Hepatocyte (in vitro differentiated cells): Measurements from ENCODE around the gene RIMKLA. TPM values are rescaled to one million over a fixed set of nuclear protein-coding genes. Genes with fewer than 3 reads are reported as not detected.

Source experiments
- DNase-seq: peaks from one replicate; pipeline ENCODE4 v3.0.0-alpha.2; 2016; ENCODE audit warnings: low spot score
- H2AFZ ChIP-seq: fragments of 200-600 bp; sonication (generic); 2 replicates; pipeline ENCODE4 v1.6.0; 2016; ENCODE audit warnings: antibody characterized with exemption, mild to moderate bottlenecking
- H3K27ac ChIP-seq: fragments of 200-600 bp; sonication (generic); 2 replicates; pipeline ENCODE4 v1.5.1; 2016; ENCODE audit warnings: mild to moderate bottlenecking
- H3K27me3 ChIP-seq: fragments of 200-600 bp; sonication (generic); 2 replicates; pipeline ENCODE4 v1.6.1; 2016
- H3K36me3 ChIP-seq: fragments of 200-600 bp; sonication (generic); replicated peaks from 2 replicates; pipeline ENCODE4 v1.5.1; 2016; ENCODE audit warnings: low read depth; ENCODE audit not compliant: insufficient read depth
- H3K4me1 ChIP-seq: fragments of 200-600 bp; sonication (generic); 2 replicates; pipeline ENCODE4 v1.5.1; 2016; ENCODE audit warnings: mild to moderate bottlenecking, moderate library complexity; ENCODE audit not compliant: insufficient read depth
- H3K4me2 ChIP-seq: fragments of 200-600 bp; sonication (generic); 2 replicates; pipeline ENCODE4 v1.6.0; 2016
- H3K4me3 ChIP-seq: fragments of 200-600 bp; sonication (generic); 2 replicates; pipeline ENCODE4 v1.5.1; 2016; ENCODE audit warnings: mild to moderate bottlenecking
- H3K79me2 ChIP-seq: fragments of 200-600 bp; sonication (generic); 2 replicates; pipeline ENCODE4 v1.6.0; 2017; ENCODE audit warnings: mild to moderate bottlenecking
- H3K9me2 ChIP-seq: fragments of 200-600 bp; sonication (generic); replicated peaks from 2 replicates; pipeline ENCODE4 v1.6.0; 2017; ENCODE audit warnings: mild to moderate bottlenecking; ENCODE audit not compliant: insufficient read depth
- H3K9me3 ChIP-seq: fragments of 200-600 bp; sonication (generic); 2 replicates; pipeline ENCODE4 v1.5.1; 2016; ENCODE audit warnings: low read depth, mild to moderate bottlenecking
- H4K20me1 ChIP-seq: fragments of 200-600 bp; sonication (generic); 2 replicates; pipeline ENCODE4 v1.6.0; 2016; ENCODE audit warnings: mild to moderate bottlenecking; ENCODE audit not compliant: insufficient read depth, poor library complexity, severe bottlenecking
- EZH2 ChIP-seq: fragments of 200-600 bp; sonication (generic); IDR thresholded peaks from 2 replicates; pipeline ENCODE4 v1.6.1; 2016; ENCODE audit warnings: antibody characterized with exemption, mild to moderate bottlenecking, borderline replicate concordance
- EZH2phosphoT487 ChIP-seq: fragments of 200-600 bp; sonication (generic); IDR thresholded peaks from one replicate; pipeline ENCODE4 v1.6.1; 2018; ENCODE audit warnings: antibody characterized with exemption, mild to moderate bottlenecking, low read depth, moderate library complexity; ENCODE audit not compliant: unreplicated experiment, severe bottlenecking
- WGBS: methylation state at CpG from one replicate; pipeline ENCODE4 v1.1.6; 2016; ENCODE audit warnings: low lambda C conversion rate; ENCODE audit errors: missing lambda C conversion rate; 5-methylcytosine and 5-hydroxymethylcytosine counted together
- polyA plus RNA-seq: library from polyadenylated mRNA; unstranded; fragments of >200 nt; fragmentation: Nextera tagmentation; extraction: Ambion mirVana; gene quantifications from 2 replicates; pipeline ENCODE4 v1.2.1, GENCODE V29; 2016
- total RNA-seq: library from RNA; depleted of rRNA; stranded (reverse); fragments of >200 nt; gene quantifications from 2 replicates; pipeline ENCODE4 v1.2.3, GENCODE V29; 2014
- TF ChIP-seq, protein P1 (sequence below): fragments of 200-600 bp; sonication (generic); IDR thresholded peaks from 2 replicates; pipeline ENCODE4 v1.5.1; 2016; ENCODE audit warnings: antibody characterized with exemption, mild to moderate bottlenecking; ENCODE audit not compliant: poor library complexity

The RIMKLA gene
- total and polyA plus RNA-seq, 2 experiments from 2014 or later: 0.66 to 1.1 TPM

DNA sequence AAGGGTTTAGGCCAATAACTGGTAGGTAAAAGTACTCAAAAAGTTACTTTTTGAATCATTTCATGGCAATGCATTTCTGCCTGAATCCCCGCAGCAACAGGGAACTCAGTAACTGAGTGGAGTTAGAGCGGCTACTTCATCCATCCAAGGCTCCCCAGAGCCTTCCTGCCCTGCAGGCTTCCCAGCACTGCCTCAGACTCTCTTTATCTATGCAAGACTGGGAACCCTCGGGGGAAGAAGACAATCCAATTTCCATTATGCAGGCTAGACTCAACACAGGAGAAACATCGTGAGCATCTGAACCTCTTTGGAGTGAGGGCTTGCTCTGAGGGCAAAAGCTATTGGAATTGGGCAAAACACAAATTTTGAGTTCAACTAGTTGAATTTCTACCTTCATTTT is 52.1 kb downstream of the RIMKLA start:
- Histone ChIP-seq H3K36me3 (no peaks in the 10 kb centered on the region), H3K4me2 (no peak overlapping the region), H3K9me3 (no peaks in the 10 kb centered on the region), H2AFZ (no peak overlapping the region), H3K79me2 (no peaks in the 10 kb centered on the region), H3K4me3 (no peak overlapping the region), H3K4me1 (peaks cover 8% of the 10 kb centered on the region), H3K27ac (no peak overlapping the region), H3K27me3 (no peaks in the 10 kb centered on the region), H3K9me2 (no peaks in the 10 kb centered on the region), H4K20me1 (no peaks in the 10 kb centered on the region)
- 70% methylated on average over 4 of the region's 4 CpGs for WGBS
- DNase-seq: no peak
- TF ChIP-seq EZH2 (no peak), EZH2phosphoT487 (no peak)
- TF ChIP-seq, protein P1, sequence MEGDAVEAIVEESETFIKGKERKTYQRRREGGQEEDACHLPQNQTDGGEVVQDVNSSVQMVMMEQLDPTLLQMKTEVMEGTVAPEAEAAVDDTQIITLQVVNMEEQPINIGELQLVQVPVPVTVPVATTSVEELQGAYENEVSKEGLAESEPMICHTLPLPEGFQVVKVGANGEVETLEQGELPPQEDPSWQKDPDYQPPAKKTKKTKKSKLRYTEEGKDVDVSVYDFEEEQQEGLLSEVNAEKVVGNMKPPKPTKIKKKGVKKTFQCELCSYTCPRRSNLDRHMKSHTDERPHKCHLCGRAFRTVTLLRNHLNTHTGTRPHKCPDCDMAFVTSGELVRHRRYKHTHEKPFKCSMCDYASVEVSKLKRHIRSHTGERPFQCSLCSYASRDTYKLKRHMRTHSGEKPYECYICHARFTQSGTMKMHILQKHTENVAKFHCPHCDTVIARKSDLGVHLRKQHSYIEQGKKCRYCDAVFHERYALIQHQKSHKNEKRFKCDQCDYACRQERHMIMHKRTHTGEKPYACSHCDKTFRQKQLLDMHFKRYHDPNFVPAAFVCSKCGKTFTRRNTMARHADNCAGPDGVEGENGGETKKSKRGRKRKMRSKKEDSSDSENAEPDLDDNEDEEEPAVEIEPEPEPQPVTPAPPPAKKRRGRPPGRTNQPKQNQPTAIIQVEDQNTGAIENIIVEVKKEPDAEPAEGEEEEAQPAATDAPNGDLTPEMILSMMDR: no peak

DNA sequence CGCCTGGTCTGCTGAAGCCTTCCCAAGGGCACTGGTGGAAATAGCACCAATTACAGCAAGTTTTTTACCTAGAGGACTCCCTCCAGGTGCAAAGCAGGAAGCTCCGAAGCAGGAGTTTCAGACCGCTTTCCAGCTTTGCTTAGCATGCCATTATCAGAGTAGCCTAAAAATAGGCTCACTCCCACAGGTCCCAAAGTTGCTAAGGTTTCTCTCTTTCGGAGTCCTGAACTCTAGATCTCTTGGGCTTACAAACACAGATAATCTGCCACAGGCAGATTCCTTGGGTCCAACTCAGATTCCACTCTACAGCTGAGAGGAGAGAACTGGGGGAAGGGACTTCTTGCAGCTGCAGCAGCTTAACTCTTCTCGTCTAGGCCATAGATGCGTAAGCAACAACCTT is 52.8 kb downstream of the RIMKLA start:
- H3K4me1 ChIP-seq: peaks cover 8% of the 10 kb centered on the region
- no peak overlapping the region for H3K4me2 ChIP-seq
- H3K27ac ChIP-seq: no peak overlapping the region
- no peaks in the 10 kb centered on the region for H3K27me3 ChIP-seq
- H3K79me2 ChIP-seq: no peaks in the 10 kb centered on the region
- 77% methylated on average over 6 of the region's 6 CpGs for WGBS
- no peak overlapping the region for H2AFZ ChIP-seq
- no peaks in the 10 kb centered on the region for H3K9me3 ChIP-seq
- no peak for TF ChIP-seq EZH2phosphoT487
- TF ChIP-seq EZH2: no peak
- no peaks in the 10 kb centered on the region for H3K9me2 ChIP-seq
- H3K4me3 ChIP-seq: no peak overlapping the region
- H3K36me3 ChIP-seq: no peaks in the 10 kb centered on the region
- DNase-seq: no peak
- H4K20me1 ChIP-seq: no peaks in the 10 kb centered on the region

DNA sequence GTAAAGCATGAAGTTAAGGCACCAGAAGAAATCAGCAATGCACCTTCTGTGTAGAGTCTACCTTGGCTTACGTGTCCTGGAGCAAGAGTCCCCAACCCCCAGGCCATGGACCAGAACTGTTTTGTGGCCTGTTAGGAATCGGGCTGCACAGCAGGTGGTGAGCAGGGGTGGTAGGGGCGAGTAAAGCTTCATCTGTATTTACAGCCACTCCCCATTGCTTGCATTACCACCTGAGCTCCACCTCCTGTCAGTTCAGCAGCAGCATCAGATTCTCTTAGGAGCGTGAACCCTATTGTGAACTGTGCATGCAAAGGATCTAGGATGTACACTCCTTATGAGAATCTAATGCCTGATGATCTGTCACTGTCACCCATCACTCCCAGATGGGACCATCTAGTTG is 53.7 kb downstream of the RIMKLA start:
- TF ChIP-seq, protein P1: no peak
- TF ChIP-seq EZH2phosphoT487 (no peak), EZH2 (no peak)
- peaks cover 8% of the 10 kb centered on the region for H3K4me1 ChIP-seq

DNA sequence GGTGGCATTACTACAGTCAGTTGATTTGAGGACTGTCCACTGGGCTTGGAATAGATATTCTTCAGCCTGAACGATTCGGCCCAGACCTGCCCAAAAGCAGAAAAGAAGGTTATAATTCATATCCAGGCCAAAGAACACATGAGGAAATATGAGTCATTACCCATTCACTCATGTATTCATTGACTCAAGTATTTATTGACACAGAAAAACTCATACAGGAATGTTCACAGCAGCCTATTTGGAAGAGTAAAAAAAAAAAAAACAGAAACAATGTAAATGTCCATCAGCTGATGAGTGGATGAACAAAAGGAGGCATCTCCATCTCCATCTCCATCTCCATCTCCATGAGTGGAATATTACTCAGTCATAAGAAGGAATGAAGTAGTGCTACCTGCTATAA is 59.3 kb downstream of the RIMKLA start:
- Histone ChIP-seq H3K27ac (peak overlapping the region; percentile 34), H2AFZ (no peak overlapping the region), H3K9me3 (no peaks in the 10 kb centered on the region), H3K36me3 (no peaks in the 10 kb centered on the region), H3K27me3 (no peaks in the 10 kb centered on the region), H3K4me2 (no peak overlapping the region), H4K20me1 (no peaks in the 10 kb centered on the region), H3K4me1 (no peaks in the 10 kb centered on the region), H3K9me2 (no peaks in the 10 kb centered on the region), H3K79me2 (no peaks in the 10 kb centered on the region), H3K4me3 (no peak overlapping the region)
- 71% methylated on average over 2 of the region's 2 CpGs for WGBS
- DNase-seq: no peak
- TF ChIP-seq EZH2phosphoT487 (no peak), EZH2 (no peak)
- TF ChIP-seq, protein P1: no peak

More for the DNA sequence above, 53.7 kb downstream of the RIMKLA start:
- Histone ChIP-seq H2AFZ (no peak overlapping the region), H3K27ac (no peak overlapping the region), H3K9me3 (no peaks in the 10 kb centered on the region), H3K27me3 (no peaks in the 10 kb centered on the region), H3K36me3 (no peaks in the 10 kb centered on the region), H3K9me2 (no peaks in the 10 kb centered on the region), H3K4me3 (no peak overlapping the region), H4K20me1 (no peaks in the 10 kb centered on the region), H3K79me2 (no peaks in the 10 kb centered on the region), H3K4me2 (no peak overlapping the region)
- WGBS: 93% methylated on average over 4 of the region's 4 CpGs
- DNase-seq: no peak
